OCI-LY3 (cell line): ENCODE data around the gene HDC.

ENCODE experiments used
- H2AFZ ChIP-seq: fragments of 200-600, 300-600 bp; shearing (Covaris generic); 2 replicates; pipeline ENCODE4 v1.6.0; 2014; ENCODE audit warnings: antibody characterized with exemption, low read depth, low read length
- H3K27ac ChIP-seq: fragments of 200-600, 300-600 bp; sonication (generic); 2 replicates; pipeline ENCODE4 v1.5.1; 2014; ENCODE audit warnings: mild to moderate bottlenecking, low read length, moderate library complexity, mixed read lengths
- H3K27me3 ChIP-seq: fragments of 200-600, 300-600 bp; sonication (generic); 2 replicates; pipeline ENCODE4 v1.6.1; 2014; ENCODE audit warnings: low read depth, low read length, mixed read lengths
- H3K36me3 ChIP-seq: fragments of 200-600, 300-600 bp; sonication (generic); replicated peaks from 2 replicates; pipeline ENCODE3; 2014; ENCODE audit warnings: low read depth, low read length, mixed read lengths
- H3K4me1 ChIP-seq: fragments of 300-600, 200-600 bp; sonication (generic); 2 replicates; pipeline ENCODE4 v1.6.1; 2014; ENCODE audit warnings: low read length, mixed read lengths
- H3K4me2 ChIP-seq: fragments of 200-600, 300-600 bp; sonication (generic); 2 replicates; pipeline ENCODE4 v1.6.1; 2014; ENCODE audit warnings: low read length, mixed read lengths
- H3K4me3 ChIP-seq: fragments of 300-600, 200-600 bp; sonication (generic); 2 replicates; pipeline ENCODE4 v1.5.1; 2014; ENCODE audit warnings: antibody characterized with exemption, mild to moderate bottlenecking, low read length, moderate library complexity
- H3K79me2 ChIP-seq: fragments of 300-600, 200-600 bp; shearing (Covaris generic); 2 replicates; pipeline ENCODE4 v1.6.1; 2014; ENCODE audit warnings: mild to moderate bottlenecking, low read length, mixed read lengths
- H3K9ac ChIP-seq: fragments of 300-600, 200-600 bp; shearing (Covaris generic); 2 replicates; pipeline ENCODE4 v1.6.0; 2014; ENCODE audit warnings: mild to moderate bottlenecking, low read length, moderate library complexity
- H3K9me3 ChIP-seq: fragments of 200-600, 300-600 bp; shearing (Covaris generic); 2 replicates; pipeline ENCODE4 v1.6.1; 2014; ENCODE audit warnings: low read length, mixed read lengths; ENCODE audit not compliant: insufficient read depth
- H4K20me1 ChIP-seq: fragments of 200-600, 300-600 bp; sonication (generic); 2 replicates; pipeline ENCODE4 v1.6.1; 2016; ENCODE audit warnings: low read length, mixed read lengths; ENCODE audit not compliant: insufficient read depth
- EZH2phosphoT487 ChIP-seq: fragments of 200-600 bp; shearing (Covaris generic); IDR thresholded peaks from 2 replicates; pipeline ENCODE4 v1.6.1; 2018; ENCODE audit warnings: antibody characterized with exemption, mixed run types, low read depth
- TF ChIP-seq, protein P1 (sequence below): fragments of 200-600, 300-600 bp; sonication (generic); IDR thresholded peaks from 2 replicates; pipeline ENCODE4 v1.5.1; 2014; ENCODE audit warnings: antibody characterized with exemption, low read length, low read depth

Gene HDC

DNA sequence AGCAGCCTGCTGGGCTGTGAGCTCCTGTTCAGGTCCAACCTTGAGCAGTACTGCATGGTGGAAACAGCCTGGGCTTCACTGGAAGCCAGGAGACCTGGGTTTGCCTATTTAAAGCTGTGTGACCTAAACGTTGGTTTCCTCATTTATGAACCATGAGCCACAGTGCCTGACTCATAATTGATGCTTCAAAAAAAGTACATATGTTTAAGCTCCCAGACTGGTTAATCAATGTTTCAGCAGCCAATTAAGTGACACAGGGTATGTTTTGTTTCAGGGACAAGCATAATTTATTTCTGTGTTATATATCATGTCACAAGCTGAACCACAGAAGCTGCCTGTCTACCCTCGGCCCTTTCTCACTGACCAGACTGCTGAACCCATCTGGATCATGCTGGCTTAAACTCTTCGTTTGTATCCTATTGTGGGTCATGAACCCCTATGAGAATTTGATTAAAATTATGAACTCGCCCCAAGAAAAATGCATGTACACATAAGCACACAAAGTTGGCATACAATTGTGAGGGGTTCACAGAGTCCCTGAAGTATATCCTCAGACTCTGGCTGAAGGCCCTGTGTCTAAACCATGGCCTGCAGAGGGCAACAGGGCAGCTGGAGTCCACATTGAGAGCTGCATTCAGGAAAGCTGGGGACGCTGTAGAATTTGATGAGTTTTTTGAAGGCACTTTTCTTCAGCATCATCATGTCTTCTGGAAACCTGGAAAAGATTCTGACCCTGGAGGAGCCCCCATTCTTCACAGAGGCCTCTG lies 23.7 kb downstream of the HDC start:
- Histone ChIP-seq H4K20me1 (no peaks in the 10 kb centered on the region), H3K9ac (no peak overlapping the region), H3K27me3 (no peaks in the 10 kb centered on the region), H3K4me1 (no peaks in the 10 kb centered on the region), H3K9me3 (no peaks in the 10 kb centered on the region), H2AFZ (no peak overlapping the region), H3K4me2 (no peak overlapping the region), H3K36me3 (no peaks in the 10 kb centered on the region), H3K4me3 (no peak overlapping the region), H3K79me2 (no peaks in the 10 kb centered on the region), H3K27ac (no peak overlapping the region)
- TF ChIP-seq, protein P1, sequence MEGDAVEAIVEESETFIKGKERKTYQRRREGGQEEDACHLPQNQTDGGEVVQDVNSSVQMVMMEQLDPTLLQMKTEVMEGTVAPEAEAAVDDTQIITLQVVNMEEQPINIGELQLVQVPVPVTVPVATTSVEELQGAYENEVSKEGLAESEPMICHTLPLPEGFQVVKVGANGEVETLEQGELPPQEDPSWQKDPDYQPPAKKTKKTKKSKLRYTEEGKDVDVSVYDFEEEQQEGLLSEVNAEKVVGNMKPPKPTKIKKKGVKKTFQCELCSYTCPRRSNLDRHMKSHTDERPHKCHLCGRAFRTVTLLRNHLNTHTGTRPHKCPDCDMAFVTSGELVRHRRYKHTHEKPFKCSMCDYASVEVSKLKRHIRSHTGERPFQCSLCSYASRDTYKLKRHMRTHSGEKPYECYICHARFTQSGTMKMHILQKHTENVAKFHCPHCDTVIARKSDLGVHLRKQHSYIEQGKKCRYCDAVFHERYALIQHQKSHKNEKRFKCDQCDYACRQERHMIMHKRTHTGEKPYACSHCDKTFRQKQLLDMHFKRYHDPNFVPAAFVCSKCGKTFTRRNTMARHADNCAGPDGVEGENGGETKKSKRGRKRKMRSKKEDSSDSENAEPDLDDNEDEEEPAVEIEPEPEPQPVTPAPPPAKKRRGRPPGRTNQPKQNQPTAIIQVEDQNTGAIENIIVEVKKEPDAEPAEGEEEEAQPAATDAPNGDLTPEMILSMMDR = no peak
- TF ChIP-seq EZH2phosphoT487 = no peak

DNA sequence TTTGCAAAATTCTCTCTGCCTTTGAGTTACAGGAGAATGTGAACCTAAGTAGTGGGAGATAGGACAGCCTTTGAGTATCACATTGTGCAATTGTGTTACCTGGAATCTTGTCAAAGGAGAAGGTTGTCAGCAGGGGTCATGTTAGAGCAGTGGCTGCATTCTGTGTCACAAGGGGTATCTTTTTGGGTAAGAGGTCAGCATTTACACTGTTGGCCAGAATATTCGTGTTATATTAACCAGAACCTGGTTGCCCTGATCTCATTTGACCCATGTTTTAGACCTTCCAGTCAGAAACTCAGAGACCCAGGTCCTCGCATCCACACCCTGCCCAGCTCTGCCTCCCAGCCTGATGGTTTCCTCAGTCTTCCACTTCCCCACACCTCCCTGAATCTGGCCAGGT lies 27.3 kb downstream of the HDC start:
- Histone ChIP-seq H3K4me3 (no peak overlapping the region), H4K20me1 (no peaks in the 10 kb centered on the region), H2AFZ (no peak overlapping the region), H3K79me2 (no peaks in the 10 kb centered on the region), H3K27me3 (no peaks in the 10 kb centered on the region), H3K27ac (no peak overlapping the region), H3K9me3 (no peaks in the 10 kb centered on the region), H3K9ac (no peak overlapping the region), H3K4me1 (no peaks in the 10 kb centered on the region), H3K4me2 (no peak overlapping the region), H3K36me3 (no peaks in the 10 kb centered on the region)
- no peak for TF ChIP-seq EZH2phosphoT487
- TF ChIP-seq, protein P1 = no peak

DNA sequence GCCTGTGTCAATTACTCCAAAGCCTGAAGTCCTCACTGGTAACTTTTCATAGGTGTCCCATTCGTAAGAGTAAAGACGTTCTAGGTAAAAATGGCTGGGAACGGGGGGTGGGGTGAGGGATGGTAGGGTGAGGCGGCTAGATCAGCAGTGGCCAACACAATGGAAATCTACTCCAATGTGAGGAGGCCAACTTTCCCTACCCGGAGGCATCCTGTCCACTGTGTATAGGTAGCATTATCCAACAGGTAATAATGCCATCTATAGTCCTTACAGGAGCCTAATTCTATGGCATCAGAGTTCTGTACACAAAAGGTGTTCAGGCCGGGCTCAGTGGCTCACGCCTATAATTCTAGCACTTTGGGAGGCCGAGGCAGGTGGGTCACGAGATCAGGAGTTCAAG lies 29.1 kb downstream of the HDC start:
- Histone ChIP-seq H3K9me3 (no peaks in the 10 kb centered on the region), H4K20me1 (no peaks in the 10 kb centered on the region), H3K4me2 (no peak overlapping the region), H3K36me3 (no peaks in the 10 kb centered on the region), H3K79me2 (no peaks in the 10 kb centered on the region), H3K9ac (no peak overlapping the region), H3K27me3 (no peaks in the 10 kb centered on the region), H3K4me1 (peaks cover 6% of the 10 kb centered on the region; the same call in 1 of the 2 replicates), H3K4me3 (no peak overlapping the region), H2AFZ (no peak overlapping the region), H3K27ac (no peak overlapping the region)
- TF ChIP-seq, protein P1 = no peak
- TF ChIP-seq EZH2phosphoT487 = no peak

DNA sequence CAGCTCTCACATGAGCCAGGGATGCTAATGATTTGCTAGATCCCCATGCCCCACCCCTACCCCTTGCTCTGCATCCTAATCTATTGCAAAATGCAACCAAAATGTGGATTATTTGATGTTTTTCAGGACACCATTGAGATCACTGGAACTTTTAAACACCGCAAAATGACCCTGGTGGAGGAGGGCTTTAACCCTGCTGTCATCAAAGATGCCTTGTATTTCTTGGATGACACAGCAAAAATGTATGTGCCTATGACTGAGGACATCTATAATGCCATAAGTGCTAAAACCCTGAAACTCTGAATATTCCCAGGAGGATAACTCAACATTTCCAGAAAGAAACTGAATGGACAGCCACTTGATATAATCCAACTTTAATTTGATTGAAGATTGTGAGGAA lies 29.7 kb downstream of the HDC start:
- no peaks in the 10 kb centered on the region for H3K79me2 ChIP-seq
- no peaks in the 10 kb centered on the region for H3K27me3 ChIP-seq
- no peak overlapping the region for H3K4me2 ChIP-seq
- H3K36me3 ChIP-seq = no peaks in the 10 kb centered on the region
- no peak overlapping the region for H2AFZ ChIP-seq
- H3K4me1 ChIP-seq = peaks cover 6% of the 10 kb centered on the region; the same call in 1 of the 2 replicates
- H4K20me1 ChIP-seq = no peaks in the 10 kb centered on the region
- H3K27ac ChIP-seq = no peak overlapping the region
- no peak for TF ChIP-seq EZH2phosphoT487
- TF ChIP-seq, protein P1 = no peak
- no peak overlapping the region for H3K9ac ChIP-seq
- no peak overlapping the region for H3K4me3 ChIP-seq
- no peaks in the 10 kb centered on the region for H3K9me3 ChIP-seq
